H1 (cell line): ENCODE results near the gene GMPPA. TPM values are rescaled to one million over a fixed set of nuclear protein-coding genes. Genes with fewer than 3 reads are reported as not detected.

Experiments
- CTCF ChIA-PET: fragments of 300-600 bp; sonication (Branson Sonifier 250); formaldehyde crosslinking; loops from one replicate; lab custom pipeline; 2021; ENCODE audit not compliant: partially characterized antibody; lab: Charles Lee
- POLR2A ChIA-PET: fragments of 300-600 bp; sonication (Branson Sonifier 250); formaldehyde crosslinking; loops from one replicate; lab custom pipeline; 2021; ENCODE audit warnings: inconsistent platforms; ENCODE audit not compliant: partially characterized antibody; lab: Charles Lee
- DNase-seq, 2 experiments: peaks; one replicate each; pipeline versions ENCODE4 v3.0.0 to v3.0.0-alpha.2; 2010 to 2022; ENCODE audit warnings: low spot score in 2 of 2, low read depth in 1 of 2, mixed read lengths in 1 of 2
- FAIRE-seq: peaks from 2 replicates; lab custom pipeline; 2011; peaks lifted over from hg19 to GRCh38; lab: Jason Lieb, UNC
- H2AFZ ChIP-seq: 2 replicates; pipeline ENCODE4 v1.8.1; 2012; ENCODE audit warnings: low read length, inconsistent platforms
- H2AK5ac ChIP-seq: 2 replicates; pipeline ENCODE4 v1.6.1; 2013; ENCODE audit warnings: low read depth, low read length
- H2BK120ac ChIP-seq: replicated peaks from 2 replicates; pipeline ENCODE3; 2013; ENCODE audit warnings: low read depth, low read length, inconsistent platforms
- H2BK12ac ChIP-seq: 2 replicates; pipeline ENCODE4 v1.6.1; 2013; ENCODE audit warnings: low read depth, low read length
- H2BK15ac ChIP-seq: 2 replicates; pipeline ENCODE4 v1.6.1; 2013; ENCODE audit warnings: low read length
- H2BK20ac ChIP-seq: 2 replicates; pipeline ENCODE4 v1.6.1; 2013; ENCODE audit warnings: low read length
- H2BK5ac ChIP-seq: 2 replicates; pipeline ENCODE4 v1.6.1; 2013; ENCODE audit warnings: low read depth, low read length
- H3K14ac ChIP-seq: 2 replicates; pipeline ENCODE4 v1.6.1; 2013; ENCODE audit warnings: inconsistent platforms; ENCODE audit not compliant: insufficient read length
- H3K18ac ChIP-seq: 2 replicates; pipeline ENCODE4 v1.6.1; 2013; ENCODE audit warnings: low read length; ENCODE audit errors: extremely low read depth
- H3K23ac ChIP-seq: 2 replicates; pipeline ENCODE4 v1.6.1; 2013; ENCODE audit warnings: inconsistent platforms; ENCODE audit not compliant: insufficient read length
- H3K23me2 ChIP-seq: 2 replicates; pipeline ENCODE4 v1.6.1; 2013; ENCODE audit warnings: low read depth, low read length
- H3K27ac ChIP-seq: 2 replicates; pipeline ENCODE4 v1.6.1; 2011; ENCODE audit warnings: low read depth, low read length, inconsistent platforms
- H3K27me3 ChIP-seq, 4 experiments: replicated peaks in 1 of 4; 1 replicate in 1 of 4; 2 replicates in 3 of 4; pipeline versions ENCODE4 v1.6.1 to v1.8.1; 2011 to 2013; ENCODE audit warnings: low read length in 3 of 4, mild to moderate bottlenecking in 3 of 4, inconsistent platforms in 2 of 4, mixed read lengths in 2 of 4, moderate library complexity in 1 of 4; ENCODE audit not compliant: control insufficient read depth in 3 of 4, insufficient read depth in 3 of 4; ENCODE audit errors: extremely low read depth in 1 of 4
- H3K36me3 ChIP-seq, 4 experiments: 2 replicates each; pipeline versions ENCODE4 v1.6.1 to v1.8.1; 2011 to 2013; ENCODE audit warnings: mild to moderate bottlenecking in 4 of 4, low read length in 3 of 4, moderate library complexity in 2 of 4, control low read depth in 1 of 4, inconsistent platforms in 1 of 4; ENCODE audit not compliant: insufficient read depth in 4 of 4, control insufficient read depth in 2 of 4
- H3K4ac ChIP-seq: replicated peaks from 2 replicates; pipeline ENCODE3; 2013; ENCODE audit warnings: low read length, low read depth, mixed read lengths, inconsistent platforms; ENCODE audit not compliant: insufficient read length
- H3K4me1 ChIP-seq, 4 experiments: replicated peaks in 1 of 4; 1 replicate in 1 of 4; 2 replicates in 3 of 4; pipeline versions ENCODE4 v1.6.1 to v1.8.1; 2011 to 2013; ENCODE audit warnings: low read length in 3 of 4, inconsistent platforms in 2 of 4, mixed read lengths in 1 of 4; ENCODE audit not compliant: insufficient read depth in 4 of 4, control insufficient read depth in 3 of 4
- H3K4me2 ChIP-seq, 2 experiments: 2 replicates each; pipeline versions ENCODE4 v1.6.1 to v1.8.1; 2011 to 2013; ENCODE audit warnings: low read depth in 2 of 2, low read length in 2 of 2, control low read depth in 1 of 2, inconsistent platforms in 1 of 2, mild to moderate bottlenecking in 1 of 2; ENCODE audit not compliant: insufficient read depth in 1 of 2
- H3K4me3 ChIP-seq, 4 experiments: fragments of 200-600, 300-600 bp in 1 of 4; sonication (generic), shearing (Covaris generic), sonication (Bioruptor Twin) in 1 of 4; 2 replicates each; pipeline versions ENCODE4 v1.5.1 to v1.8.1; 2011 to 2016; ENCODE audit warnings: low read length in 4 of 4, low read depth in 3 of 4, control low read depth in 2 of 4, inconsistent platforms in 2 of 4, mild to moderate bottlenecking in 2 of 4, mixed read lengths in 1 of 4, moderate library complexity in 1 of 4; ENCODE audit not compliant: insufficient read depth in 2 of 4; ENCODE audit errors: extremely low read depth in 1 of 4
- H3K56ac ChIP-seq: replicated peaks from 2 replicates; pipeline ENCODE3; 2013; ENCODE audit warnings: low read depth, mild to moderate bottlenecking, mixed read lengths, low read length, inconsistent platforms; ENCODE audit not compliant: insufficient read length
- H3K79me1 ChIP-seq: 2 replicates; pipeline ENCODE4 v1.6.1; 2013; ENCODE audit warnings: low read depth, low read length, control low read depth
- H3K79me2 ChIP-seq, 2 experiments: 2 replicates each; pipeline versions ENCODE4 v1.6.1 to v1.8.1; 2012 to 2013; ENCODE audit warnings: low read length in 2 of 2, mild to moderate bottlenecking in 2 of 2, inconsistent platforms in 1 of 2; ENCODE audit not compliant: insufficient read depth in 2 of 2, control insufficient read depth in 1 of 2
- H3K9ac ChIP-seq, 4 experiments: replicated peaks in 1 of 4; 1 replicate in 1 of 4; 2 replicates in 3 of 4; pipeline versions ENCODE4 v1.6.1 to v1.8.1; 2011 to 2013; ENCODE audit warnings: low read depth in 3 of 4, low read length in 3 of 4, control low read depth in 2 of 4, mild to moderate bottlenecking in 2 of 4, moderate library complexity in 2 of 4, inconsistent platforms in 1 of 4; ENCODE audit errors: extremely low read depth in 1 of 4
- H3K9me3 ChIP-seq, 2 experiments: 2 replicates each; pipeline versions ENCODE4 v1.6.1 to v1.8.1; 2012 to 2013; ENCODE audit warnings: mild to moderate bottlenecking in 2 of 2, moderate library complexity in 2 of 2, control low read depth in 1 of 2, inconsistent platforms in 1 of 2, low read depth in 1 of 2, low read length in 1 of 2, mixed read lengths in 1 of 2; ENCODE audit not compliant: insufficient read depth in 2 of 2
- H4K20me1 ChIP-seq, 2 experiments: replicated peaks in 1 of 2; 2 replicates each; pipeline versions ENCODE3 to v1.8.1; 2011 to 2013; ENCODE audit warnings: inconsistent platforms in 2 of 2, low read length in 2 of 2, mild to moderate bottlenecking in 1 of 2; ENCODE audit not compliant: insufficient read depth in 2 of 2, control insufficient read depth in 1 of 2
- H4K5ac ChIP-seq: 2 replicates; pipeline ENCODE4 v1.6.1; 2013; ENCODE audit warnings: low read length, low read depth, mixed read lengths, inconsistent platforms; ENCODE audit not compliant: insufficient read length
- H4K8ac ChIP-seq: 2 replicates; pipeline ENCODE4 v1.8.0; 2013; ENCODE audit warnings: mild to moderate bottlenecking, moderate library complexity, low read length, inconsistent platforms; ENCODE audit not compliant: insufficient read depth; ENCODE audit errors: extremely low read depth
- H4K91ac ChIP-seq: replicated peaks from 2 replicates; pipeline ENCODE3; 2013; ENCODE audit warnings: low read length, mixed read lengths, inconsistent platforms; ENCODE audit not compliant: insufficient read length
- BACH1 ChIP-seq: IDR thresholded peaks from 2 replicates; pipeline ENCODE4 v1.6.1; 2012; ENCODE audit warnings: low read length, improper control_type of control experiment
- CREB1 ChIP-seq: IDR thresholded peaks from 2 replicates; pipeline ENCODE4 v1.6.1; 2012; ENCODE audit warnings: inconsistent platforms
- EGR1 ChIP-seq: IDR thresholded peaks from 2 replicates; pipeline ENCODE4 v1.6.1; 2011; ENCODE audit warnings: low read depth, low read length, borderline replicate concordance
- HDAC6 ChIP-seq: IDR thresholded peaks from one replicate; pipeline ENCODE4 v1.7.1; 2012; ENCODE audit warnings: low read depth, mild to moderate bottlenecking, inconsistent platforms, low read length, moderate library complexity
- RNF2 ChIP-seq: fragments of 200-900, 300-1000 bp; sonication (generic); IDR thresholded peaks from 2 replicates; pipeline ENCODE4 v1.7.1; 2016; ENCODE audit warnings: borderline replicate concordance, low read depth, mild to moderate bottlenecking, antibody characterized with exemption, low read length; ENCODE audit not compliant: poor library complexity, severe bottlenecking; ENCODE audit errors: missing control alignments
- SIX5 ChIP-seq: IDR thresholded peaks from 2 replicates; pipeline ENCODE4 v1.6.1; 2011; ENCODE audit warnings: mild to moderate bottlenecking, low read depth, low read length
- USF2 ChIP-seq: IDR thresholded peaks from 2 replicates; pipeline ENCODE4 v1.6.1; 2011; ENCODE audit warnings: low read length, improper control_type of control experiment
- YY1 ChIP-seq: IDR thresholded peaks from 2 replicates; pipeline ENCODE4 v1.6.1; 2011; ENCODE audit warnings: low read depth, mild to moderate bottlenecking, low read length
- WGBS, 2 experiments: shearing (Covaris generic) in 1 of 2; methylation state at CpG; one replicate each; pipeline versions ENCODE4 v1.1.6 to v1.1.7; 2013 to 2015; ENCODE audit warnings: low lambda C conversion rate in 2 of 2, mixed read lengths in 2 of 2, inconsistent platforms in 1 of 2, low coverage in 1 of 2, missing lambda C conversion rate in 1 of 2; ENCODE audit not compliant: insufficient replicate concordance in 2 of 2, insufficient coverage in 1 of 2, insufficient read length in 1 of 2; ENCODE audit errors: extremely low coverage in 1 of 2, missing lambda C conversion rate in 1 of 2; 5-methylcytosine and 5-hydroxymethylcytosine counted together
- polyA plus RNA-seq, 7 experiments: library from polyadenylated mRNA; depleted of rRNA in 3 of 7; stranded (reverse) in 5 of 7; unstranded in 2 of 7; fragments of >200 nt in 5 of 7; fragments of 200-250 nt in 2 of 7; gene quantifications; 1 replicate in 5 of 7; 2 replicates in 1 of 7; 4 replicates in 1 of 7; pipeline versions ENCODE4 v1.2.1 to v1.2.3, GENCODE V29; 2011 to 2013; ENCODE audit warnings: missing spikeins in 2 of 7, mixed read lengths in 2 of 7
- total RNA-seq: library from RNA; stranded (reverse); fragmentation: NEBNext Ultra II Directional; extraction: Animal tissue kit (Norgen Biotek cat#: 25700); gene quantifications from 2 replicates; pipeline ENCODE4 v1.2.1, GENCODE V29; 2021
- TF ChIP-seq, protein P1 (sequence below): IDR thresholded peaks from 2 replicates; pipeline ENCODE4 v1.6.1; 2011; ENCODE audit warnings: low read depth, mild to moderate bottlenecking, low read length; ENCODE audit not compliant: insufficient read depth

GMPPA gene
- total and polyA plus RNA-seq, 2 of the 8 experiments (the other 6 are each of a cell fraction or from before 2014, with no cell fraction given), result 34.3 to 98.8 TPM

GRCh38 chr2:219461047-219461514, 37.6 kb upstream of the GMPPA start:
- H2AFZ ChIP-seq, result no peak overlapping the region
- ChIA-PET CTCF (interaction anchor here (0.5 to 113.1 kb wide), 10 partner anchors 3 to 744 kb away, joined by 3 to 7248 read pairs (median 4); partner anchors contain the start of genes ASIC4, CHPF, DES and GMPPA), POLR2A (interaction anchor here (0.6 to 2.1 kb wide), 18 partner anchors 8 to 106 kb away, joined by 3 to 17 read pairs (median 4); no protein-coding TSS in a partner anchor)
- H3K9ac ChIP-seq, result no peak overlapping the region
- H2BK15ac ChIP-seq, result 0 out of 2 replicates have a peak overlapping the region, but pooled peaks have one; percentile 61
- H3K36me3 ChIP-seq, result peaks cover 0 to 6% (median under 1%) of the 10 kb centered on the region in 4 experiments; a peak in 1 of 8 replicates
- peaks cover 0 to 9% of the 10 kb centered on the region in 2 experiments for H4K20me1 ChIP-seq
- H3K4me2 ChIP-seq, result peak overlapping the region; percentile 60 to 67
- no peaks in the 10 kb centered on the region for H3K79me1 ChIP-seq
- FAIRE-seq (no peak), DNase-seq (no peak)
- H3K4me3 ChIP-seq, result peak overlapping the region in 3 of 4 experiments; percentile 14 to 46 (median 23); a peak in 2 of 8 replicates
- H2BK120ac ChIP-seq, result no peak overlapping the region
- no peak overlapping the region for H2AK5ac ChIP-seq
- H3K27me3 ChIP-seq, result no peaks in the 10 kb centered on the region; a peak in 1 of 7 replicates
- no peak overlapping the region for H3K56ac ChIP-seq
- no peak overlapping the region for H3K4ac ChIP-seq
- no peak overlapping the region for H3K23ac ChIP-seq
- no peaks in the 10 kb centered on the region for H3K9me3 ChIP-seq
- H3K4me1 ChIP-seq, result peaks cover 9 to 23% (median 21%) of the 10 kb centered on the region in 4 experiments
- no peaks in the 10 kb centered on the region for H3K79me2 ChIP-seq
- H2BK12ac ChIP-seq, result peak overlapping the region; percentile 4; the same call in 1 of the 2 replicates
- no peak overlapping the region for H4K91ac ChIP-seq
- H2BK20ac ChIP-seq, result peak overlapping the region; percentile 24; the same call in 1 of the 2 replicates
- TF ChIP-seq YY1 (no peak), EGR1 (no peak), RNF2 (no peak), SIX5 (no peak), BACH1 (no peak), USF2 (no peak), CREB1 (no peak), HDAC6 (no peak)
- TF ChIP-seq, protein P1, sequence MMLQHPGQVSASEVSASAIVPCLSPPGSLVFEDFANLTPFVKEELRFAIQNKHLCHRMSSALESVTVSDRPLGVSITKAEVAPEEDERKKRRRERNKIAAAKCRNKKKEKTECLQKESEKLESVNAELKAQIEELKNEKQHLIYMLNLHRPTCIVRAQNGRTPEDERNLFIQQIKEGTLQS, result no peak
- peak overlapping the region; percentile 96 for H3K18ac ChIP-seq
- no peak overlapping the region for H3K14ac ChIP-seq
- 64% methylated on average over 8 of the region's 11 CpGs; no CpG with 5 or more reads in 1 of the 2 experiments for whole genome bisulfite sequencing, 2 experiments
- H3K27ac ChIP-seq, result no peak overlapping the region
- H4K5ac ChIP-seq, result peak overlapping the region; percentile 40
- peak overlapping the region; percentile 72; the same call in 1 of the 2 replicates for H4K8ac ChIP-seq
- peak overlapping the region; percentile 63; the same call in 1 of the 2 replicates for H2BK5ac ChIP-seq
- H3K23me2 ChIP-seq, result peaks cover 3% of the 10 kb centered on the region; the same call in 1 of the 2 replicates
